IPS-11a (cell line): ENCODE data around the gene MYMK.

ENCODE experiments used
- H3K4me3 ChIP-seq: one replicate; pipeline ENCODE4 v1.5.1; 2013; ENCODE audit warnings: low read depth, low read length, control low read depth

Gene MYMK

GRCh38 chr9:133470427-133470924 lies 54.3 kb downstream of the MYMK start:
- H3K4me3 ChIP-seq, result no peak overlapping the region

DNA sequence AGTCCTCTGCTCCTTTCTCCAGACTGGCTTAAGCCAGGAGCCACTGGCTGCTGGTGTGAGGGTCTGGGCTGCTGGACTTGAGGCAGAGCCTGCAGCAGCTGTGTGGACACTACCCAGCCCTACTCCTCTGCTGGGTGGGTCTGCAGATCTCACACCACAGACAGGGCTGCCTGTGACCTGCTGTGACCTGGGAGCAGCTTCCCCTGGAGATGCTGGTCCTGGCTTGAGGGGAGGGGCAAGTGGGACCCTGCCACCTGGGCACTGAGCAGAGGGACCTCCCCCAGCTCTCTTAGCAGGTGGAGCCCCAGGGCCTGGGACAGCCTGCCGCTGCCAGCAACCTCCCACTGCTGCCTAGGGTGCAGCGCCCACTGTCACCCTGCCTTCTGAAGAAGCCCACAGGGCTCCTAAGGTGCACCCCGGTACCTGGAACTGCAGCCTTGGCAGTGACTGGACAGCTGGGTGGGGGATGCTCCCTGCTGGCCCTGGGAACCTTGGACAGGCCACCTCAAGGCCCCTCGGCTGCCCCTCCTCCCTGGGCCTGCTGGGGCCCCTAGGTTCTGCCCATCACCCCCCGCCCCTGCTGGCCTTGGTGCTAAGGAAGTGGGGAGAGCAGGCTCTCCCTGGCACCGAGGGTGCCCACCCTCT lies 55.9 kb downstream of the MYMK start:
- H3K4me3 ChIP-seq, result no peak overlapping the region

DNA sequence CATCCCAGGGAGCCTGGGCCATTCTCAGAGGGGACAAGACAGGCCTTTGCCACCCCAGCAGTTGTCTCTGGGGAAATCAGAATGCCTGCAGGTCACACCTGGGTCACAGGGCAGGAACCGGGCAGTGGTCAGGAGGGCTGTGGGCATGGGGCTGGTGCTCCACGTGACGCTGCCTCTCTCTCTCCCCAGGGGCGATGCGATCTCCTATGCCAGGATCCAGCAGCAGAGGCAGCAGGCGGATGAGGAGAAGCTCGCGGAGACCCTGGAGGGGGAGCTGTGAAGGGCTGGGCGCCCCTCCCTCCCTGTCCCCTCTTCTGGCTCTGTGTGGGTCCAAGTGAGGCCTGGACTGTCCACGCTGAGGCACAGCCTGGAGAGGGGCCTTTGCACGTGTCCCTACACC lies 56.4 kb downstream of the MYMK start:
- no peak overlapping the region for H3K4me3 ChIP-seq

DNA sequence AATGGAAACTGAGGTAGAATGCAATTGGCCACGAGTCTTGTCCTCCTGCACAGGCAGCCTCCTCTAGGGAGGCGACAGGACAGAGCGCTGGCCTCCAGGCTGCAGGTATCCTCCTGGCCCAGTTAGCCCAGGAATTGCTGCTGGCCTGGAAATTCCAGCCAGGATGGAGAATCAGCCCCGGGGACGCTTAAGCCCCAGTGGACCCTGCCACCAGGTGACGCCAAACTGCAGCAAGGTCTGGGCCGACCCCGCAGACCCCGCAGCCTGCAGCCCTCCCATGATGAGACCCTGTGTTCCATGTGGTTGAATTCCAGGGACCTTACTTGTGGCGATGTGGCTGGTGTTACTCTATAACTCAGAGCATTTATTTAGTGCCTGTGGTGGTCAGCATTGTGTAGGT lies 57.7 kb downstream of the MYMK start:
- H3K4me3 ChIP-seq, result no peak overlapping the region

GRCh38 chr9:133465984-133466383 lies 58.8 kb downstream of the MYMK start:
- no peak overlapping the region for H3K4me3 ChIP-seq

- H3K4me3 ChIP-seq, result no peak overlapping the region
Observed at GRCh38 chr9:133464638-133465037, 60.1 kb downstream of the MYMK start.
